Measurements from ENCODE around the gene PON2. TPM values are rescaled to one million over a fixed set of nuclear protein-coding genes. Genes with fewer than 3 reads are reported as not detected.
"Not testable (repeated sequence)": the region's sequence is repeated elsewhere in the genome, so short reads cannot be mapped to it uniquely, and the experiment has no call there.

PON2 gene
- total RNA-seq, 4 donors from 2014 or later, result 48.2 to 67.3 (median 55.4) TPM

DNA sequence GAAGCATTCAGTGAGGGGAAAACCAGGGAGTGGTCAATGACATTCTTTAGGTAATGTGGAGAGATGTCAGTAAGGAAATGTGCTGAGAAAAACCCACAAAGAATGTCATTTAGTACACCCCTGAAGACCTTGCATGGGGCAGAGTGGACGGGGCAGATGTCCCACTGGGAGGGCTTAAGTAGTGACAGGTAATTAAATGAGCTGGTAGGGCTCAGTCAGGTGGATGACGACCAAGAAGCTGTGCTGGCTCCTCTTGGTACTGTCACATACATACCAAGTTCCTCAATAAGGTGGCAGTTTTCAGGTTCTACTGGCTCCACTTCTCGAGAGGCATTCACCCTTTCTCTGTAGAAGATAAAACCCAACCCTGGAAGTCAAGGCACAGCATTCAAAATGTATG lies 40.5 kb downstream of the PON2 start:
- H3K9me3 ChIP-seq, result no peaks in the 10 kb centered on the region
- TF ChIP-seq EP300 (IDR thresholded peaks at IDR 0.05), result no peak
- no peak for TF ChIP-seq POLR2AphosphoS5 (IDR thresholded peaks at IDR 0.05)
- TF ChIP-seq POLR2A (IDR thresholded peaks at IDR 0.05; ENCODE audit: low read depth), result no peak
- TF ChIP-seq, protein P1, sequence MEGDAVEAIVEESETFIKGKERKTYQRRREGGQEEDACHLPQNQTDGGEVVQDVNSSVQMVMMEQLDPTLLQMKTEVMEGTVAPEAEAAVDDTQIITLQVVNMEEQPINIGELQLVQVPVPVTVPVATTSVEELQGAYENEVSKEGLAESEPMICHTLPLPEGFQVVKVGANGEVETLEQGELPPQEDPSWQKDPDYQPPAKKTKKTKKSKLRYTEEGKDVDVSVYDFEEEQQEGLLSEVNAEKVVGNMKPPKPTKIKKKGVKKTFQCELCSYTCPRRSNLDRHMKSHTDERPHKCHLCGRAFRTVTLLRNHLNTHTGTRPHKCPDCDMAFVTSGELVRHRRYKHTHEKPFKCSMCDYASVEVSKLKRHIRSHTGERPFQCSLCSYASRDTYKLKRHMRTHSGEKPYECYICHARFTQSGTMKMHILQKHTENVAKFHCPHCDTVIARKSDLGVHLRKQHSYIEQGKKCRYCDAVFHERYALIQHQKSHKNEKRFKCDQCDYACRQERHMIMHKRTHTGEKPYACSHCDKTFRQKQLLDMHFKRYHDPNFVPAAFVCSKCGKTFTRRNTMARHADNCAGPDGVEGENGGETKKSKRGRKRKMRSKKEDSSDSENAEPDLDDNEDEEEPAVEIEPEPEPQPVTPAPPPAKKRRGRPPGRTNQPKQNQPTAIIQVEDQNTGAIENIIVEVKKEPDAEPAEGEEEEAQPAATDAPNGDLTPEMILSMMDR (IDR thresholded peaks at IDR 0.05), result no peak
- H3K27me3 ChIP-seq, result peaks cover 0 to 20% (median 8%) of the 10 kb centered on the region in 4 donors
- WGBS, result 65% methylated on average over 3 of the region's 3 CpGs
- intact Hi-C loops (cut with DNase I), result no loop called here
- H3K27ac ChIP-seq (replicated peaks in 1 of 4), result no peak overlapping the region
- DNase-seq (ENCODE audit: extremely low spot score), result no peak
- no peaks in the 10 kb centered on the region for H3K36me3 ChIP-seq
- no peak overlapping the region for H3K4me3 ChIP-seq
- peaks cover 0 to 15% (median 12%) of the 10 kb centered on the region in 4 donors for H3K4me1 ChIP-seq

DNA sequence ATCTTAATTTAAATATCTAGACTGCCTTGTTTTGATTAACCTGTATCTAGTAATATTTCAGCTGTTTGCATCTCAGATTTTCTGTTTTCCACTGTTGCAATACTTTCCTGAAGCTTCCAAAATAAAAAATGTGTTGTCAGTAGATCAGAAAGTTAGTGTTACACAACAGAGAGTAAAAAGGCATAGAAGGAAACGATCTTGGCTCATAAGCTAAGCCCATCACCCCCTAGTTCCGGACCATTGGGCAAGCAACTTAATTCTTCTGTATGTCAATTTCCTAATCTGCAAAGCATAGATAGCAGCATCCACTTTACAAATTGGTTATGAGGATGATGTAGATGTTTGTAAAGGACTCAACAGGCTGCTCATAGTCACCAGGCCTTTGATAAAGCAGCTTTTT lies 43.1 kb downstream of the PON2 start:
- Histone ChIP-seq H3K36me3 (peaks cover 0 to 3% (median 0%) of the 10 kb centered on the region in 4 donors), H3K27ac (replicated peaks in 1 of 4) (no peak overlapping the region), H3K4me3 (no peak overlapping the region), H3K27me3 (peaks cover 0 to 9% (median 7%) of the 10 kb centered on the region in 4 donors), H3K9me3 (no peaks in the 10 kb centered on the region), H3K4me1 (peaks cover 0 to 10% (median 9%) of the 10 kb centered on the region in 4 donors)
- intact Hi-C loops (cut with DNase I), result no loop called here
- TF ChIP-seq, protein P1 (IDR thresholded peaks at IDR 0.05), result no peak
- no peak for TF ChIP-seq POLR2A (IDR thresholded peaks at IDR 0.05; ENCODE audit: low read depth)
- TF ChIP-seq POLR2AphosphoS5 (IDR thresholded peaks at IDR 0.05), result no peak
- no peak for TF ChIP-seq EP300 (IDR thresholded peaks at IDR 0.05)
- 80% methylated on average over 2 of the region's 2 CpGs for WGBS
- DNase-seq (ENCODE audit: extremely low spot score), result no peak

DNA sequence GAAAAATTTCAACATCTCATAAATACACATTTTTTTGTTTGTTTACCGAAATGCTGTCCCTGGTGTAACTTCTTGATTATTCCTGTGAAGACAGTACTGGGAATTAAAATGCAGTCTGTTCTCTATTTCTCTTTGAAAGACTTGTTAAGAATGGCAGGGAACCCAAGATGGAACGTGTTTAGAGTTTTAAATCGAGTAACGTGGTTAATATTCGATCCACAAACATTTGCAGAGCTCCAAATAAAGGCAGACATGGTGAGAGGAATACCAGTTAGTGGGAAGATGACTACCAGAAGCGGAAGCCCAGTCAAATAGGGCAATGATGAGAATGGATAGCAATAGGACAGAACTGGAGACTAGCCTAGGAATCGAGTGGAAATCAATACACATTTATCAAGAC lies 45.3 kb downstream of the PON2 start:
- 87% methylated on average over 7 of the region's 7 CpGs for WGBS
- Histone ChIP-seq H3K27me3 (no peaks in the 10 kb centered on the region), H3K27ac (replicated peaks in 1 of 4) (no peak overlapping the region), H3K4me3 (no peak overlapping the region), H3K4me1 (no peaks in the 10 kb centered on the region), H3K36me3 (peaks cover 0 to 3% (median 0%) of the 10 kb centered on the region in 4 donors), H3K9me3 (no peaks in the 10 kb centered on the region)
- no peak for TF ChIP-seq POLR2AphosphoS5 (IDR thresholded peaks at IDR 0.05)
- TF ChIP-seq EP300 (IDR thresholded peaks at IDR 0.05), result no peak
- TF ChIP-seq, protein P1 (IDR thresholded peaks at IDR 0.05), result no peak
- TF ChIP-seq POLR2A (IDR thresholded peaks at IDR 0.05; ENCODE audit: low read depth), result no peak
- DNase-seq (ENCODE audit: extremely low spot score), result no peak
- intact Hi-C loops (cut with DNase I), result no loop called here

GRCh38 chr7:95379457-95379856 lies 55.4 kb downstream of the PON2 start:
- 88% methylated on average over 8 of the region's 10 CpGs for WGBS
- H3K4me1 ChIP-seq; H3K27me3 ChIP-seq; H3K4me3 ChIP-seq; H3K36me3 ChIP-seq; H3K27ac ChIP-seq (replicated peaks in 1 of 4); H3K9me3 ChIP-seq; DNase-seq (ENCODE audit: extremely low spot score); intact Hi-C loops (cut with DNase I): not testable (repeated sequence)

DNA sequence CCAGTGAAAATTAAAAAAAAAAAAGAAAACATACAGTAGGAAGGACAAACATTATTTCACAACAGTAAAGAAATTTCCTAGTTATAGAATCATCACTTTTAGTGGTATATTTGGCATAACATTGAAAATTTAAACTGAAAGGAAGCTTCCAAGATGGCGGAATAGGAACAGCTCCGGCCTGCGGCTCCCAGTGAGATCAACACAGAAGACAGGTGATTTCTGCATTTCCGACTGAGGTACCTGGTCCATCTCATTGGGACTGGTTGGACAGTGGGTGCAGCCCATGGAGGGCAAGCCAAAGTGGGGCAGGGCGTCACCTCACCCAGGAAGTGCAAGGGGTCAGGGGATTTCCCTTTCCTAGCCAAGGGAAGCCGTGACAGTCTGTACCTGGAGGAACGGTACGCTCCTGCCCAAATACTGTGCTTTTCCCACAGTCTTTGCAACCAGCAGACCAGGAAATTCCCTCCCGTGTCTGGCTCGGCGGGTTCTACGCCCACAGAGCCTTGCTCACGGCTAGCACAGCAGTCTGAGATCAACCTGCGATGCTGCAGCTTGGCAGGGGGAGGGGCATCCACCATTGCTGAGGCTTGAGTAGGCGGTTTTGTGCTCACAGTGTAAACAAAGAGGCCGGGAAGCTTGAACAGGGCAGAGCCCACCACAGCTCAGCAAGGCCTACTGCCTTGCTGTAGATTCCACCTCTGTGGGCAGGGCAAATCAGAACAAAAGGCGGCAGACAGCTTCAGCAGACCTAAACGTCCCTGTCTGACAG lies 58.0 kb downstream of the PON2 start:
- intact Hi-C loops (cut with DNase I), result no loop called here
- H3K36me3 ChIP-seq, result peaks cover 0 to 6% (median 0%) of the 10 kb centered on the region in 4 donors
- peaks cover 0 to 10% (median 6%) of the 10 kb centered on the region in 4 donors for H3K9me3 ChIP-seq
- no peaks in the 10 kb centered on the region for H3K4me1 ChIP-seq
- TF ChIP-seq POLR2A (IDR thresholded peaks at IDR 0.05; ENCODE audit: low read depth) (no peak), POLR2AphosphoS5 (IDR thresholded peaks at IDR 0.05) (no peak), EP300 (IDR thresholded peaks at IDR 0.05) (no peak)
- TF ChIP-seq, protein P1 (IDR thresholded peaks at IDR 0.05), result no peak
- H3K27me3 ChIP-seq, result no peaks in the 10 kb centered on the region
- no peak overlapping the region for H3K4me3 ChIP-seq
- 79% methylated on average over 13 of the region's 18 CpGs for WGBS
- H3K27ac ChIP-seq (replicated peaks in 1 of 4), result no peak overlapping the region
- DNase-seq (ENCODE audit: extremely low spot score), result no peak

Measured in esophagus muscularis mucosa (tissue), 4 donors.